GM12878 (cell line): ENCODE measurements around the gene IFRD2. TPM values are rescaled to one million over a fixed set of nuclear protein-coding genes. Genes with fewer than 3 reads are reported as not detected.

Source experiments
- BCL3 ChIP-seq: IDR thresholded peaks from 2 replicates; pipeline ENCODE4 v1.6.1; 2011; ENCODE audit warnings: borderline replicate concordance, low read depth, mild to moderate bottlenecking, moderate library complexity, low read length; ENCODE audit not compliant: insufficient read depth, poor library complexity, severe bottlenecking
- BCLAF1 ChIP-seq: fragments of 450-650 bp; IDR thresholded peaks from 2 replicates; pipeline ENCODE4 v1.6.1; 2017; ENCODE audit warnings: antibody characterized with exemption, mild to moderate bottlenecking, moderate library complexity
- DPF2 ChIP-seq: fragments of 450-650 bp; IDR thresholded peaks from 2 replicates; pipeline ENCODE4 v1.6.1; 2017; ENCODE audit warnings: mild to moderate bottlenecking
- ETV6 ChIP-seq, 2 experiments: fragments of 450-650 bp in 1 of 2; IDR thresholded peaks in 1 of 2; conservative IDR thresholded peaks in 1 of 2; 2 replicates each; pipeline ENCODE4 v1.6.1; 2014; ENCODE audit warnings: antibody characterized with exemption in 1 of 2, borderline replicate concordance in 1 of 2, low read depth in 1 of 2, mild to moderate bottlenecking in 1 of 2, moderate library complexity in 1 of 2
- FOS ChIP-seq: IDR thresholded peaks from 3 replicates; pipeline ENCODE4 v1.6.1; 2011; ENCODE audit warnings: borderline replicate concordance; ENCODE audit not compliant: insufficient read length; ENCODE audit errors: extremely low read depth
- IKZF1 ChIP-seq: fragments of 450-650 bp; conservative IDR thresholded peaks from 2 replicates; pipeline ENCODE4 v1.6.1; 2017; ENCODE audit warnings: antibody characterized with exemption, mild to moderate bottlenecking
- MXI1 ChIP-seq: fragments of 150-350 bp; IDR thresholded peaks from 2 replicates; pipeline ENCODE4 v1.6.1; 2011; ENCODE audit warnings: low read depth, mild to moderate bottlenecking, inconsistent platforms, low read length, improper control_type of control experiment
- MYB ChIP-seq: fragments of 150-350 bp; IDR thresholded peaks from 2 replicates; pipeline ENCODE4 v1.6.1; 2014; ENCODE audit warnings: mild to moderate bottlenecking, low read depth, low read length, borderline replicate concordance
- NFYA ChIP-seq: IDR thresholded peaks from 2 replicates; pipeline ENCODE4 v1.6.1; 2011; ENCODE audit warnings: low read depth, mild to moderate bottlenecking, low read length, improper control_type of control experiment, borderline replicate concordance
- PKNOX1 ChIP-seq: fragments of 450-650 bp; IDR thresholded peaks from 2 replicates; pipeline ENCODE4 v1.6.1; 2016; ENCODE audit warnings: mild to moderate bottlenecking
- RAD21 ChIP-seq: IDR thresholded peaks from 2 replicates; pipeline ENCODE4 v1.6.1; 2011; ENCODE audit warnings: mild to moderate bottlenecking, low read depth, low read length, moderate library complexity; ENCODE audit not compliant: insufficient read depth
- SIN3A ChIP-seq: IDR thresholded peaks from 2 replicates; pipeline ENCODE4 v1.6.1; 2012; ENCODE audit warnings: low read depth, low read length, improper control_type of control experiment
- SIX5 ChIP-seq: IDR thresholded peaks from 2 replicates; pipeline ENCODE4 v1.6.1; 2011; ENCODE audit warnings: mild to moderate bottlenecking, low read depth, low read length, moderate library complexity; ENCODE audit not compliant: severe bottlenecking
- USF2 ChIP-seq: IDR thresholded peaks from 2 replicates; pipeline ENCODE4 v1.6.1; 2011; ENCODE audit warnings: low read depth, low read length, improper control_type of control experiment, borderline replicate concordance
- YBX1 ChIP-seq: fragments of 450-650 bp; IDR thresholded peaks from 2 replicates; pipeline ENCODE4 v1.6.1; 2016; ENCODE audit warnings: antibody characterized with exemption
- ZBTB40 ChIP-seq: fragments of 450-650 bp; IDR thresholded peaks from 2 replicates; pipeline ENCODE4 v1.6.1; 2016; ENCODE audit warnings: mild to moderate bottlenecking, moderate library complexity, borderline replicate concordance
- ZNF384 ChIP-seq: IDR thresholded peaks from 2 replicates; pipeline ENCODE4 v1.6.1; 2012; ENCODE audit warnings: low read depth, mild to moderate bottlenecking, low read length, improper control_type of control experiment, borderline replicate concordance
- polyA plus RNA-seq, 11 experiments: library from polyadenylated mRNA; depleted of rRNA in 4 of 11; unstranded in 6 of 11; stranded (reverse) in 5 of 11; fragments of >200 nt; fragmentation: Nextera tagmentation in 4 of 11; fragmentation: Illumina TruSeq in 1 of 11; extraction: Ambion mirVana in 4 of 11; extraction: Trizol in 1 of 11; gene quantifications; 1 replicate in 1 of 11; 2 replicates in 10 of 11; pipeline versions ENCODE4 v1.2.1 to v1.2.3, GENCODE V29; 2011 to 2016; ENCODE audit warnings: inconsistent platforms in 2 of 11, missing spikeins in 2 of 11, low read depth in 1 of 11
- total RNA-seq, 4 experiments: library from RNA; depleted of rRNA in 3 of 4; stranded (reverse); fragments of >200 nt in 3 of 4; fragmentation: Illumina TruSeq in 1 of 4; extraction: Trizol in 1 of 4; gene quantifications; 2 replicates each; pipeline versions ENCODE4 v1.2.1 to v1.2.3, GENCODE V29; 2013 to 2021

IFRD2 gene
- total and polyA plus RNA-seq, 10 of the 15 experiments (the other 5 are each of a cell fraction or from before 2014, with no cell fraction given), result 19.1 to 153 (median 80.3) TPM

- TF ChIP-seq PKNOX1 (peak; percentile 41), IKZF1 (peak; percentile 70), ZNF384 (no peak), BCL3 (peak; percentile 47), FOS (no peak), USF2 (no peak), RAD21 (no peak), BCLAF1 (no peak), MYB (no peak), DPF2 (0 out of 2 replicates have a peak, but pooled peaks have one; percentile 41), ZBTB40 (peak; percentile 78; the same call in 1 of the 2 replicates), SIX5 (no peak), YBX1 (no peak), SIN3A (peak; percentile 73; the same call in 1 of the 2 replicates), ETV6 (conservative IDR thresholded peaks at IDR 0.05 in 1 of 2, IDR thresholded peaks at IDR 0.05 in 1 of 2; ENCODE audit: borderline replicate concordance in 1 of 2, low read depth in 1 of 2) (no peak), NFYA (no peak), MXI1 (peak; percentile 45; the same call in 1 of the 2 replicates)
Measured at GRCh38 chr3:50237754-50238548, 54.3 kb downstream of the IFRD2 start (continued).
